SH-SY5Y (cell line): ENCODE measurements around the gene PEX14.

ENCODE experiments used
- GATA2 ChIP-seq: IDR thresholded peaks from 2 replicates; pipeline ENCODE4 v1.6.1; 2011; ENCODE audit warnings: mild to moderate bottlenecking, low read depth, low read length
- GATA3 ChIP-seq: IDR thresholded peaks from 2 replicates; pipeline ENCODE4 v1.6.1; 2011; ENCODE audit warnings: low read depth, mild to moderate bottlenecking, low read length, moderate library complexity

DNA sequence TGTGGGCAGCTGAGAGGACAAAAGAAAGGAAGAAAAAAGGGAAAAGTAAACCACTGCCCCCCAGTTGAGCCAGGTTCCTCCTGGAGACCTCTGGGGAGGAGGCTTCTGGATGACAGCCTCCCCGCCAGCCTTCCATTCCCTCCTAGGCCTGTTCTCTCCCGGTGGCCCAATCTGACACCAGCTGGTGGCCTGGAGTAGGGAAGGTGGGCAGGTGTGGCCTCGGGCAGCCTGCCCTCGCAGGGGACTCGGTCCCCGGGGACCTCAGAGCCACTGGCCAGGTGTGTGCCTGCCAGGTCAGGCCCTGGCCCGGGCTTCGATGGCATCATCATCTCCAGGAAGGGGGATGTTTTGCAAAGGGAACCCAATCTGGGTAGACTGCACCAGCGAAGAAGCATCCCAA is 162.7 kb downstream of the PEX14 start:
- TF ChIP-seq GATA2, result no peak
- no peak for TF ChIP-seq GATA3
